ENCODE measurements around the gene BEST2.

BEST2 gene

DNA sequence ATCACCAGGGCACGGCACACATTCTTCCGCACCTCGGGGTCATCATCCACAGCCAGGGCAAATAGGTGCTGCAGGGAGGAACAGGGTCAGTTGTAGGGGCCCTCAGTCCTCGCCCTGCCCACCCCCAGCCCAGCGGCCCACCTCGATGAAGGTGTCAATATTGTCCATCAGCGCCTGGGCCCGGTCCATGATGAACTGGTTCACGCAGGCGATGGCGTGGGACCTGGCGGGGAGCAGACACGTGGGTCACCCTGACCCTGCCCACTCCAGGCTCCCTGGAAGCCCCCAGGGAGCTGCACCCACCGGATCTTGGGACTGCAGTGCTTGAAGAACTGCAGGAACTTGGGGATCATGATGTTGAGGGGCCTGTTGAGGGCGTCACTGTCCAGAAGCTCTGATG lies 36.5 kb upstream of the BEST2 start:
- H3K4me3 ChIP-seq (ENCODE audit: low read length), result no peak overlapping the region
- TF ChIP-seq, protein P1, sequence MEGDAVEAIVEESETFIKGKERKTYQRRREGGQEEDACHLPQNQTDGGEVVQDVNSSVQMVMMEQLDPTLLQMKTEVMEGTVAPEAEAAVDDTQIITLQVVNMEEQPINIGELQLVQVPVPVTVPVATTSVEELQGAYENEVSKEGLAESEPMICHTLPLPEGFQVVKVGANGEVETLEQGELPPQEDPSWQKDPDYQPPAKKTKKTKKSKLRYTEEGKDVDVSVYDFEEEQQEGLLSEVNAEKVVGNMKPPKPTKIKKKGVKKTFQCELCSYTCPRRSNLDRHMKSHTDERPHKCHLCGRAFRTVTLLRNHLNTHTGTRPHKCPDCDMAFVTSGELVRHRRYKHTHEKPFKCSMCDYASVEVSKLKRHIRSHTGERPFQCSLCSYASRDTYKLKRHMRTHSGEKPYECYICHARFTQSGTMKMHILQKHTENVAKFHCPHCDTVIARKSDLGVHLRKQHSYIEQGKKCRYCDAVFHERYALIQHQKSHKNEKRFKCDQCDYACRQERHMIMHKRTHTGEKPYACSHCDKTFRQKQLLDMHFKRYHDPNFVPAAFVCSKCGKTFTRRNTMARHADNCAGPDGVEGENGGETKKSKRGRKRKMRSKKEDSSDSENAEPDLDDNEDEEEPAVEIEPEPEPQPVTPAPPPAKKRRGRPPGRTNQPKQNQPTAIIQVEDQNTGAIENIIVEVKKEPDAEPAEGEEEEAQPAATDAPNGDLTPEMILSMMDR (IDR thresholded peaks at IDR 0.05; ENCODE audit: insufficient read depth, low read depth, low read length, missing control alignments), result no peak
- no peak for DNase-seq (ENCODE audit: low read depth)

DNA sequence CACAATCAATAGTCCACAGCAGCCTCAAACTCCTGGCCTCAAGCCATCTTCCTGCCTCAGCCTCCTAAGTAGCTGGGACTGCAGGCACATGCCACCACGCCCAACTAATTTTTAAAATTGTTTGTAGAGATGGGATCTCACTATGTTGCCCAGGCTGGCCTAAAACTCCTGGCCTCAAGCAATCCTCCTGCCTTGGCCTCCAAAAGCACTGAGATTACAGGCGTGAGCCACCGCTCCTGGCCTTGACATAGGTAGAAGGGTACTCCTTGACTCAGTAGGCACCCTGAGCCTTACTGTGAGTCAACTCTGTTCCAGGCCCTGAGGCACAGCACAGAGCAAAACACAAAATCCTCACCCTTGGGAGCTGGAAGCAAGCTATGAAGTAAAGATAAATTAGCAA lies 35.7 kb upstream of the BEST2 start:
- H3K4me3 ChIP-seq (ENCODE audit: low read length), result no peak overlapping the region
- DNase-seq (ENCODE audit: low read depth), result no peak
- TF ChIP-seq, protein P1 (IDR thresholded peaks at IDR 0.05; ENCODE audit: insufficient read depth, low read depth, low read length, missing control alignments), result no peak

DNA sequence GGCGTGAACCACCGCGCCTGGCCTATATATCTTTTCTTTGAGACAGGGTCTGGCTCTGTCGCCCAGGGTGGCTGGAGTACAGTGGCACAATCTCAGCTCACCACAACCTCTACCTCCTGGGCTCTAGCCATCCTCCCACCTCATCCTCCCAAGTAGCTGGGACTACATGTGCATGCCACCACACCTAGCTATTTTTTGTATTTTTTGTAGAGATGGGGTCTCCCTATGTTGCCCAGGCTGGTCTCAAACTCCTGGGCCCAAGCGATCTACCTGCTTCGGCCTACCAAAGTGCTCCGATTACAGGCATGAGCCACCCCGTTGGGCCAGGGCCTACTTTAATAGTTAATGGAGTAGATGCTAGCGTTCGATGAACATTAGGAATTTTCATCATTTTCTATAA lies 31.3 kb upstream of the BEST2 start:
- DNase-seq (ENCODE audit: low read depth), result no peak
- TF ChIP-seq, protein P1 (IDR thresholded peaks at IDR 0.05; ENCODE audit: insufficient read depth, low read depth, low read length, missing control alignments), result no peak
- H3K4me3 ChIP-seq (ENCODE audit: low read length), result peak overlapping the region; percentile 99

DNA sequence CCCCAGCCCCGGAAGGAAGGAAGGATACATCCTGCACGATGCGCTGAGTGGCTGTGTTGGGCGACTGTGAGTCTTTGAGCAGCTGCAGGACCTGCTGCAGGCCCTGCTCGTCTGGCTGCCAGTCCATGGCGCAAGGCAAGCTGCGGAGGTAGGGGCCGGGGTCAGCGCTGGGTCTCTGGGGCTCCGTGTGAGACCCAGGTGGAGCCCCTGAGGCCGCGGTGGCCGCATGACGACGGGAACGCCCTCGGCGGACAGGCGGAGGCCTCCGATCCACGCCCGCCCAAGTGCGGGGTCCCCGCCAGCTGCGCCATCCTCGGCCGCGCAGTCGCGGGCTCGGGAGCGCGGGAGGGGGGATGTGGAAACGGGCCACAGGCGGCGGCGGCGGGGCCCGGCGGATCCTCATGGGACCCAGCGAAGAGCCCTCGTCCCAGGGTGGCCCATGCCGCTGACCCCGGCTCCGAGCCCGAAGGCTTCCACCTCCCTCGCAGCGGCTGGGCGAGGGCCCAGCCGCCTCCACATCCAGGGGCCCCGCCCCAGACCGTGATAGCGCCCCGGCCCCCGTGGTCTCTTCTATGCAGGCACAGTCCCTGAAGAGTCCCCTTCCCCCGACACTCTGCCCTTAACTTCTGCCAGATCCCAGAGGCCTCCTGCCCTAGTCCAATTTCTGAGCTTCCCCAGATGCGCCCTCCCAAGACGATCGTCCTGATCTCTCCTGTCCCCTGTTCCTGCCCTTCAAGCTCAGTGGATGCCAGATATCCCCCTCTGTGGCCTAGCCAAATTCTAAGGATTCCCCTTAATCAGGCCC lies 30.5 kb upstream of the BEST2 start:
- TF ChIP-seq, protein P1 (IDR thresholded peaks at IDR 0.05; ENCODE audit: insufficient read depth, low read depth, low read length, missing control alignments), result no peak
- peak; percentile 21 for DNase-seq (ENCODE audit: low read depth)
- peak overlapping the region; percentile 99 for H3K4me3 ChIP-seq (ENCODE audit: low read length)

DNA sequence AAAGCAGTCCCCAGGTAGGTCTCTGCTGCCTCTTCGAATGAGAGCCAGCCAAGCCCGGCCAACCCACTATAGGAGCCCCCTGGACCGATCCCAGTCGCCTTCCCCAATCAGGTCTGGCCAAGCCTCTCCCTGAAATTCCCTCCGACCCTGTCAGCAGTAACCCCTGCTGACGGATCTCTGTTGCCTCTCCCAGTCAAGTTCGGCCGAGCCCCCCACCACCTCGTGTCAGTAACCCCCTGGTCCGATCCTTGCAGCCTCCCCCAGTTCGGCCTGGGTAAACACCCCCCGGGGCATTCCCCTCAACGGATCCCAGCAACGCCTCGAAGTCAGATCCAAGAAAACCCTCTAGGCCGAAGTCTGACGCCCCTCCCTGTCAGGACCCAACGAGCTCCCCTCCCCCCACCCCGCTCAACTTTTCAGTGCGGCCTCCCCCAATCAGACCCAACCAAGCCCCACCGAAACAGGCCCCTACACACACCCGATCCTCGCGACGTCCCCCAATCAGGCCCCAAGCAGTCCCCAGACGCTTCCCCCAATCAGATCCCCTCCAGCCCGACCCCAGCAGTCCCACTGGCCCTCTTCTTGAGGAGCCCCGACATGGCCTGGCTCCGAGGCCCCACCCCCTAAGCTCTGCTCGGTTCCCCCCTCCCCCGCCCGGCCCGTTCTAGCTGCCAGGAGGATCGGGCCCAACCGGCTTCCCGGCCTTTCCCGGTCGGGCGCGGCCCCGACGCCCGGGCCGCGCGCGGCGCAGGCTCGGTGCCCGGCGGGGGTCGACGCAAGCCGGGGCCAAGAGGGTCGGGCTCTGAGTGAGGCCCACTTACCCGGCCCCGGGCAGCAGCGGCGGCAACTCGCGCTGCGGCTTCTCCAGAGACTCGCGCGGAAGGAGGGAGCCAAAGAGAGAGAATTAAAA lies 29.7 kb upstream of the BEST2 start:
- peak; percentile 63 for DNase-seq (ENCODE audit: low read depth)
- TF ChIP-seq, protein P1 (IDR thresholded peaks at IDR 0.05; ENCODE audit: insufficient read depth, low read depth, low read length, missing control alignments), result no peak
- H3K4me3 ChIP-seq (ENCODE audit: low read length), result peak overlapping the region; percentile 99

DNA sequence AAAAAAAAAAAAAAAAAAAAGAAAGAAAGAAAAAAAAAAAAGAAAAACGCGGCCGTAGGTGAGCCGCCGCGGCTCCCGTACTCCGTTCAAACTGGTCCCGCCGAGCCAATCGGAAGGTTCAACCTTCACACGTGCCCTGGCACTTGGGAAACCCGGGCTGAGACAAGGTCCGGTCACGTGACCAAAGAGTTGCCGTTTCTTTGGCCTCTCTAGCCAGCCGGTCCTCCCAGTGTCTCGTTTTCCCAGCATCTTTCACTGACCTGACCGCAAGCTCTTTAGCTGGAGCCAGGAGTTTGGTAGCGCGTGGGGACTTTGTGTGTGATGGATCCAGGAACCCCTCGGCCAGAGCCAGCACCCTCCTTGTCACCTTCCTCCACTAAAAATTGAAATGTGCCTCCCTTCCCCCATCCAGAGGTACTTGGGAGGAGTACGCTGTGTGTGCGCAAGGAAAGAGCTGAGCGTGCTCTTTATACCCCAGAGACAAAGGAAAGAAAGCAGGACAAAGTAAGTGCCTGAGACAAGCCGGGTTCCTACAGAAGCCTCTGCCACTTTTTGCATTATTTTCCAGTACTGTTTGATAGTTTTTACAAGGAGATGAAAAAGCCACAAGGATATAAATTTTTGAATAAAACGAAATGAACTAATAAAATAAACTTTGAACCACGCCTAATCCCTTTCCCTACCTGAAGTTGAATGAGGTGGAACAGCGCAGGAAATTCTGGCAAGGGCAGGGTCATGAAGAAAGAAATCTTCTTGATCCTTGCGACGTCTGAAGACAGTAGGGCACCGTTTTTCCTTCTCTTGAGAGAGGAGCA lies 28.8 kb upstream of the BEST2 start:
- H3K4me3 ChIP-seq (ENCODE audit: low read length), result peak overlapping the region; percentile 99
- peak; percentile 100 for DNase-seq (ENCODE audit: low read depth)
- TF ChIP-seq, protein P1 (IDR thresholded peaks at IDR 0.05; ENCODE audit: insufficient read depth, low read depth, low read length, missing control alignments), result no peak

Data from epithelial cell of esophagus (primary cell).